ENCODE data around the gene SECISBP2L. TPM values are rescaled to one million over a fixed set of nuclear protein-coding genes. Genes with fewer than 3 reads are reported as not detected.
"Not testable (repeated sequence)": the region's sequence is repeated elsewhere in the genome, so short reads cannot be mapped to it uniquely, and the experiment has no call there.

The SECISBP2L gene
- total and polyA plus RNA-seq, 12 donors = 6.2 to 49.8 (median 42.4) TPM

GRCh38 chr15:49079340-49080039 is 33.2 kb upstream of the SECISBP2L start:
- no peak for DNase-seq
- no peak overlapping the region for H3K4me3 ChIP-seq
- H3K27ac ChIP-seq = no peak overlapping the region
- no peak for TF ChIP-seq CTCF (IDR thresholded peaks at IDR 0.05)
- intact Hi-C loops (cut with DNase I) = no loop called here
- 88 to 89% methylated on average over 23 of the region's 23 CpGs for WGBS, 2 donors
- H3K4me1 ChIP-seq = peaks cover 0 to 6% (median 0%) of the 10 kb centered on the region in 9 donors
- no peaks in the 10 kb centered on the region for H3K27me3 ChIP-seq
- no peak for ATAC-seq
- H3K9me3 ChIP-seq = no peaks in the 10 kb centered on the region
- no peaks in the 10 kb centered on the region for H3K36me3 ChIP-seq

DNA sequence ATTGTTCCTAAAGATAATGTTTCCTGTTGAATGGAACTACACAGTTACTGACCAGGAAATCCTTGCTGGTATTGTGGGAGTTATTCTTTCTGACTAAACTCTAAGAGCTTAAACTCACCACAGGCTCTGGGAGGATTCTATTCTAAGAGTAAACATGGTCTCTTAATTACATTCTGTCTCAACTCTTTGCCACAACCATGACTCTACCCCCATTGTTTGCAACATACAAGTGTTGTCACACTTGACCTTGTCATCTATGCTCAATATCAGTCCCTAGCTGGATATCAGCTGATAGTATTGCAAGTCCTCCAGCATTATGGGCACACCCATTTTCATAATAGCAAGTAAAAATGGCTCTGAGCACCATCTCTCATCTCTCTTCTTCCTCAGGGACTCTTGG is 29.6 kb upstream of the SECISBP2L start:
- DNase-seq (no peak), ATAC-seq (no peak)
- Histone ChIP-seq H3K27me3 (no peaks in the 10 kb centered on the region), H3K36me3 (no peaks in the 10 kb centered on the region), H3K9me3 (no peaks in the 10 kb centered on the region), H3K4me1 (peaks cover 0 to 6% (median 0%) of the 10 kb centered on the region in 9 donors), H3K27ac (no peak overlapping the region), H3K4me3 (no peak overlapping the region)
- no peak for TF ChIP-seq CTCF (IDR thresholded peaks at IDR 0.05)
- intact Hi-C loops (cut with DNase I) = no loop called here

DNA sequence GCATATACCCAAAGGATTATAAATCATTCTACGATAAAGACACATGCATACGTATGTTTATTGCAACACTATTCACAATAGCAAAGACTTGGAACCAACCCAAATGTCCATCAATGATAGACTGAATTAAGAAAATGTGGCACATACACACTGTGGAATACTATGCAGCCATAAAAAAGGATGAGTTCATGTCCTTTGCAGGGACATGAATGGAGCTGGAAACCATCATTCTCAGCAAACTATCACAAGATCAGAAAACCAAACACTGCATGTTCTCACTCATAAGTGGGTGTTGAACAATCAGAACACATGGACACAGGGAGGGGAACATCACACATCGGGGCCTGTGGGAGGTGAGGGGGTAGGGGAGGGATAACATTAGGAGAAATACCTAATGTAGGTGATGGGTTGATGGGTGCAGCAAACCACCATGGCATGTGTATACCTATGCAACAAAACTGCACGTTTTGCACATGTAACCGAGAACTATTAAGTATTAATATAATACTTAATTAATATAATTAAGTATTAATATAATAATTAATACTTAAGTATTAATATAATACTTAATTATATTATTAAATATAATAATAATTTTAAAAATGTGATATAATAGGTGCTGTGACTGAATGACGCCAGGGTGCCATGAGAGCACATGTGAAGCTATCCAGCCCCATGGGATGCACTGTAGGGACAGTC is 28.5 kb upstream of the SECISBP2L start:
- H3K4me3 ChIP-seq; H3K27ac ChIP-seq; H3K9me3 ChIP-seq; ATAC-seq; DNase-seq; intact Hi-C loops (cut with DNase I); H3K4me1 ChIP-seq; H3K36me3 ChIP-seq; H3K27me3 ChIP-seq: not testable (repeated sequence)
- WGBS, 2 donors = 90 to 92% methylated on average over 6 of the region's 6 CpGs

GRCh38 chr15:49066372-49066771 is 20.1 kb upstream of the SECISBP2L start:
- intact Hi-C loops (cut with DNase I) = no loop called here
- 61 to 64% methylated on average over 2 of the region's 2 CpGs for WGBS, 2 donors

More at GRCh38 chr15:49066372-49066771, 20.1 kb upstream of the SECISBP2L start:
- H3K4me1 ChIP-seq = peaks cover 0 to 19% (median 0%) of the 10 kb centered on the region in 9 donors
- ATAC-seq (no peak), DNase-seq (no peak)
- peaks cover 0 to 14% (median 0%) of the 10 kb centered on the region in 7 donors for H3K27me3 ChIP-seq
- no peaks in the 10 kb centered on the region for H3K36me3 ChIP-seq
- H3K9me3 ChIP-seq = no peaks in the 10 kb centered on the region
- H3K27ac ChIP-seq = no peak overlapping the region
- H3K4me3 ChIP-seq = no peak overlapping the region
- TF ChIP-seq CTCF (IDR thresholded peaks at IDR 0.05) = no peak
